WI38 (cell line): ENCODE results near the gene ATP11C.

Experiments used
- H3K4me3 ChIP-seq: 2 replicates; pipeline ENCODE4 v1.5.1; 2011; ENCODE audit warnings: low read depth, mild to moderate bottlenecking, control low read depth, low read length
- CTCF ChIP-seq: IDR thresholded peaks from 2 replicates; pipeline ENCODE4 v1.5.1; 2012; ENCODE audit warnings: low read depth, mild to moderate bottlenecking, control low read depth, low read length

Gene ATP11C

DNA sequence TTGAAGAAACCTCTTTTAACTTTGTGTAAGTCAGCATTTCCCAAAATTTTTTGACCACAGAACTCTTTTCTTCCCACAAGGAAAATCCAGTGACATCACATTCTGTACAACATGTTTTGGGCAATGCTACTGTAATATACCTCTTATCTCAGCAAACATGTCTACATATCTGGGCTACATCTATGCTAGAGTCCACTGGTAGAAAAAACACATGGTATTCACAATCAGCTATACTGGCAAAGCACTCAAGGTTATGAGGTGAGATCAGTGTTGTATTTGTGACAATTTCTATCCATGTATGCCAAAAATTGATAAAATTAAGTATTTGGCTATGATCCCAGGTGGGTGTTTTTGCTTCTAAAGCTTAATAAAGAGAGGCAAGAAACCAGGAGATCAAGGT, 98.0 kb downstream of the ATP11C start:
- no peak for TF ChIP-seq CTCF
- H3K4me3 ChIP-seq, result no peak overlapping the region

DNA sequence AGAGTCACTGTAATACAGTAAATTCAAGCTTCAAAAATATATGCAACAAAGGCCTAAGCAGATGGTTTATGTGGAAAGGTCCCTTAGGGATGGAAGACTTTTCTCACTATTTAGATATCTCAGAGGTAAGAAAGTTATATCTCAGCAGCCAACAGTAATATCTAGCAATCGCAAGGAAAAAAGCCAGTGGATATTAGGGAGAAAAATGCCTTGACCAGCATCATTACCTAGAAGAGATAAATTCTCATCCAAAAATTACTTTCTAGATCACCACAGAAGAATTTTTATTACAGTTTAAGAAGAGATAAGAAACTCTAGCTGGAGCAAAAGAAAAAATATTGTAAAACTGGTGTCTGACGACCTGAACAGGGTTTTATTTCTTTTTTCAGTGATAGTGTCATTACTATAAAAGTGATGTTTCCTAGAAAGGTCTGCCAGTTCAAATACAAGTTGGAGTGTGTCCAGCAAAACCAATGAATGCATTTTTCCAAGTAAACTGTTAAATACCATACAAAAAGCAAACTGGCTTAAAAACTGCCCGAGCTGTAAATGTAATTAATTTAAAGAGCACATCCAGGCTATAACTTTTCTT, 100.0 kb downstream of the ATP11C start:
- H3K4me3 ChIP-seq, result no peak overlapping the region

GRCh38 chrX:139831675-139832456, 101.0 kb downstream of the ATP11C start:
- TF ChIP-seq CTCF, result no peak
- H3K4me3 ChIP-seq, result no peak overlapping the region

More for the DNA sequence above, 100.0 kb downstream of the ATP11C start:
- no peak for TF ChIP-seq CTCF

DNA sequence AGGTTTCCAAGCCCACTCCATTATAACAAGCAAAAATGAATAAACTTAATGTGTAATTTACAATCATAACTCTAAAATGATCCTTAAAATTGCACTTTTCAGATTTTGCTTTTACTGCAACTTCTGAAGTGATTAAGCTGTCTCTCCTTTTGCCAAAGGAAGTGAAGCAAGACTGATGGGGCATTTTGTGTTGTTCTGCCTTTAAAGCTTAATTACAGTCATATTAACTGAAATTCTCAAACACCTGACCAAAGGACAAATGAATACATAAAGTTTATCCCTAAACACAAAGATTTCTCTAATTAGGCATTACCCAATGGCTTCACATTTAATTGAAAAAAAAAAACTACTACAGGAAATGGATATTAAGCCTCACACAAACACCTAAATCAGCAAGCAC, 101.8 kb downstream of the ATP11C start:
- no peak overlapping the region for H3K4me3 ChIP-seq
- no peak for TF ChIP-seq CTCF

DNA sequence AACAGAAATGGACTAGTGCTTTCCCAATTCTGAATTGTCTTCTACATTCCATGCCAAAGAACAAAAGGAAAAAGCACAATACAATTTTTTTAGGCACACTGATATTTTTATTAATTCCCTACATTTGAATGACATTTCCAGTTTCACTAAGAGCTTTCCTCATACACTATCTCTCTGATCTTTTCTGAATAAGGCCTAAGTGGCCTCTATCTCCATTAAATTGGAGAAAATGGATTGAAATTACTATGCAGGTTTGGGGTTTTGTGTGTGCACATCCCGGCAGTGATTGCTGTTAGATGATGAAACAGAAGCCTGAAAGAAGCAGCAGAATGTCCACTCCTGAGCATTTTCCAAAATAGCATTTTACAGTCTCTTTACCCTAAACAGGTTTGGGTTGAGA, 104.0 kb downstream of the ATP11C start:
- no peak overlapping the region for H3K4me3 ChIP-seq
- TF ChIP-seq CTCF, result no peak

- no peak overlapping the region for H3K4me3 ChIP-seq
- TF ChIP-seq CTCF, result no peak
Measured at GRCh38 chrX:139828033-139828432, 104.8 kb downstream of the ATP11C start.
